ENCODE measurements around the gene MAST2. TPM values are rescaled to one million over a fixed set of nuclear protein-coding genes. Genes with fewer than 3 reads are reported as not detected.

The MAST2 gene
- total RNA-seq, 1 experiment from 2014 or later, result 41.9 TPM

DNA sequence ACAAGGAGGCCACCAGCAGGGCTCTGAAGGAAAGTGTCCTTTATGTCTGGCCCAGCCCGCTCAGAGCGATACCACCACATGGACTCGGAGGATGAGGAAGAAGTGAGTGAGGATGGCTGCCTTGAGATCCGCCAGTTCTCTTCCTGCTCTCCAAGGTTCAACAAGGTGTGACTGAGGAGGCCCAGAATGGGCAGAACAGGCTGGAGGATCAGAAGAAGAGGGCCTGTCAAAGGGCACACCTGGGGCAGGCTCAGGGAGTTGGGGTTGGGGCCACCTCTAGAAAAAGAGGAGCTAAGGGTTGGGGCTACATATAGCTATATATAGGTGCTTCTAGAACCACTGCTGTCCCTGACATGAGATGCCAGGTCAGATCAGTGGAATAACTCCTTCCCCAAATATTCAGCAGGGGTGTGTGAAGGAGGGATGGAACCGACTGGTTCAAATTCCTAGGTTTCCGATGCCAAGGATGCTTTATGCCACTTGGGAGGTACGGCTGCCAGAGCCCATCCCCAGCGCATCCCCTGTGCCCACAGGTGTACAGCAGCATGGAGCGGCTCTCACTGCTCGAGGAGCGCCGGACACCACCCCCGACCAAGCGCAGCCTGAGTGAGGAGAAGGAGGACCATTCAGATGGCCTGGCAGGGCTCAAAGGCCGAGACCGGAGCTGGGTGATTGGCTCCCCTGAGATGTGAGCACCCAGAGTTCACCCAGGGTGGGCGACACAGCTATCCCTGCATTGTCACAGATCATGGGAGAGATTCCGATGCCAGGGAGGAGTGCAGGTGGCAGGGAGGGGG is 226.9 kb downstream of the MAST2 start:
- Histone ChIP-seq H3K4me2 (ENCODE audit: low read length) (no peak overlapping the region), H3K9me3 (ENCODE audit: control insufficient read depth in 1 of 2, insufficient read depth in 1 of 2, low read depth in 1 of 2, low read length in 2 of 2) (no peaks in the 10 kb centered on the region), H2AFZ (ENCODE audit: low read depth, low read length, poor library complexity, severe bottlenecking) (no peak overlapping the region), H3K79me2 (ENCODE audit: insufficient read depth, low read length) (no peaks in the 10 kb centered on the region), H3K27ac (ENCODE audit: low read depth, low read length) (no peak overlapping the region), H3K4me1 (ENCODE audit: control insufficient read depth in 1 of 2, insufficient read depth in 2 of 2, low read length in 2 of 2) (no peaks in the 10 kb centered on the region), H3K9me2 (ENCODE audit: insufficient read depth) (no peaks in the 10 kb centered on the region), H3K36me3 (ENCODE audit: control insufficient read depth in 1 of 2, insufficient read depth in 2 of 2, low read length in 2 of 2) (peaks cover 3% of the 10 kb centered on the region in 2 experiments; a peak in 2 of 4 replicates), H4K20me1 (ENCODE audit: insufficient read depth) (no peaks in the 10 kb centered on the region), H3K27me3 (ENCODE audit: insufficient read depth, low read length) (no peaks in the 10 kb centered on the region), H3K4me3 (replicated peaks in 1 of 2; ENCODE audit: low read depth in 1 of 2, low read length in 2 of 2) (no peak overlapping the region), H3K9ac (ENCODE audit: low read length) (no peak overlapping the region)
- CTCF ChIA-PET, result interaction anchor here (0.7 to 1.2 kb wide), 2 partner anchors 151 to 1019 kb away, joined by 3 read pairs; no protein-coding TSS in a partner anchor
- intact Hi-C loops (cut with micrococcal nuclease), result no loop called here
- DNase-seq (ENCODE audit: low read depth, low spot score), result no peak
- POLR2A ChIA-PET, result no interaction called here
- BruUV-seq (replicated peaks), result no TSS peak
- ATAC-seq, result no peak; the same call in 1 of the 2 replicates
- TF ChIP-seq CBX3 (IDR thresholded peaks at IDR 0.05; ENCODE audit: low read depth) (no peak), TCF7L2 (IDR thresholded peaks at IDR 0.05; ENCODE audit: borderline replicate concordance, extremely low read depth, insufficient read depth, insufficient read length) (no peak), REST (IDR thresholded peaks at IDR 0.05; ENCODE audit: low read depth) (no peak), POLR2AphosphoS5 (IDR thresholded peaks at IDR 0.05; ENCODE audit: low read depth, low read length) (no peak), EGR1 (IDR thresholded peaks at IDR 0.05; ENCODE audit: low read depth) (no peak), SIN3A (IDR thresholded peaks at IDR 0.05; ENCODE audit: low read depth) (no peak), ELF1 (IDR thresholded peaks at IDR 0.05; ENCODE audit: borderline replicate concordance, low read depth) (no peak), POLR2A (IDR thresholded peaks at IDR 0.05; ENCODE audit: borderline replicate concordance, extremely low read depth, insufficient read depth, insufficient read length) (no peak)
- TF ChIP-seq, protein P1, sequence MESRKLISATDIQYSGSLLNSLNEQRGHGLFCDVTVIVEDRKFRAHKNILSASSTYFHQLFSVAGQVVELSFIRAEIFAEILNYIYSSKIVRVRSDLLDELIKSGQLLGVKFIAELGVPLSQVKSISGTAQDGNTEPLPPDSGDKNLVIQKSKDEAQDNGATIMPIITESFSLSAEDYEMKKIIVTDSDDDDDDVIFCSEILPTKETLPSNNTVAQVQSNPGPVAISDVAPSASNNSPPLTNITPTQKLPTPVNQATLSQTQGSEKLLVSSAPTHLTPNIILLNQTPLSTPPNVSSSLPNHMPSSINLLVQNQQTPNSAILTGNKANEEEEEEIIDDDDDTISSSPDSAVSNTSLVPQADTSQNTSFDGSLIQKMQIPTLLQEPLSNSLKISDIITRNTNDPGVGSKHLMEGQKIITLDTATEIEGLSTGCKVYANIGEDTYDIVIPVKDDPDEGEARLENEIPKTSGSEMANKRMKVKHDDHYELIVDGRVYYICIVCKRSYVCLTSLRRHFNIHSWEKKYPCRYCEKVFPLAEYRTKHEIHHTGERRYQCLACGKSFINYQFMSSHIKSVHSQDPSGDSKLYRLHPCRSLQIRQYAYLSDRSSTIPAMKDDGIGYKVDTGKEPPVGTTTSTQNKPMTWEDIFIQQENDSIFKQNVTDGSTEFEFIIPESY (IDR thresholded peaks at IDR 0.05; ENCODE audit: extremely low read depth, insufficient replicate concordance, low read length), result no peak
- RAD21 ChIA-PET (ENCODE audit: low non-redundant PET in 1 of 2, low total read pairs in 2 of 2, uncharacterized antibody in 2 of 2, unreplicated experiment in 2 of 2), result no interaction called here
